Subcutaneous adipose tissue (tissue), 4 donors: ENCODE results near the gene SRRM5. TPM values are rescaled to one million over a fixed set of nuclear protein-coding genes. Genes with fewer than 3 reads are reported as not detected.

Source experiments
- CTCF ChIP-seq: fragments of 450-650 bp; IDR thresholded peaks from one replicate; pipeline ENCODE4 v1.5.1; 2016; ENCODE audit warnings: low read depth, mild to moderate bottlenecking, control low read depth, antibody characterized with exemption, moderate library complexity
- total RNA-seq, 4 donors: library from RNA; depleted of rRNA; stranded (reverse); fragments of >200 nt; gene quantifications; one replicate each; pipeline ENCODE4 v1.1.0, GENCODE V29; 2016

Gene SRRM5, protein sequence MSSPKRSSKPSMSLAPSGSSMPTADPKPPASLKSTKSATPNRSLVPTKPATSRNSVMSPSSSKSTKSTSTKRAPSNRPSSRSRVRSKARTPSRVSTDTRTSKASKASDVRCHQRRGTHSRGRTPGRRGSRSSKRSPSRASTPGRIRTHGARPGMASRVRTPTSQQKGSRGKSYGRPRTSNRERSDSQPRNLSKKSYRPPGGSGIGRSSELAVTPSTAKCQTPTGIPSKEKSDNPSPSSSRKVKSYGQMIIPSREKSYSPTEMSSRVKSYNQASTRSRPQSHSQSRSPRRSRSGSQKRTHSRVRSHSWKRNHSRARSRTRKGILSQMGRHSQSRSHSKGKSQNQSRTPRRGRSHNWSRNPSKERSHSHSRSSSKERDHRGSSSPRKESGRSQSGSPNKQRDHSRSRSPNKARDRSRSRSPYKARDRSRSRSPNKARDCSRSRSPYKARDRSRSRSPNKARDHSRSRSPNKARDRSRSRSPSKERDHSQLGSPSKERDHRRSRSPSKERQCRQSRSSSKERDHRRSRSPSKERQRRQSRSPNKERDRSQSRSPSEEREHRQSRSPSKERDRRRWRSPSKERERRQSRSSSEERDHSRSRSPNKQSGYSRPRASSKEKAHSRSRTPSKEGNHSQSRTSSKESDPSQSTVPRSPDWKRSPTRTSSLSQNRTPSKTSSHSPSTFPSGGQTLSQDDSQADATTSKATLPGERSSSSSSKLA
- under 1 TPM in 3 of 4 donors, not detected in 1; 0.33 to 0.66 (median 0.34) TPM for total RNA-seq

DNA sequence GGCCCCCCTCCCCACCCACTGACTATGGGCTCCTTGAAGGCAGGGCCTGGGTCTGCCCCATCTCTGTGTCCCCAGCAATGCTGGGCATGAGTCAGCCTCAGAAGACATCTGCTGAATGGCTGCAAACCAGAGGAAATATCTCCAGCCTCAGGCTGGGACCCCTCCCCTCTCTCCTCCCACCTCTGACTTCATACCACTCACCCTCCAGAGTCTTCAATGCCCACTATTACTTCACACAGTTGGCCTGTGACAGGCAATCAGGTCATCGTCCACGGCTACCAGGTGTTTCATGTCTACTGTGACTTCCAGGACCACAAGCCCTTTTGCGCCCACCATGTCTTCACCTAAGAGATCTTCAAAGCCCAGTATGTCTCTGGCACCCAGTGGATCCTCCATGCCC, at the start of gene SRRM5:
Gene SRRM5, plus strand, starts transcription at position 301 of the 400 bp plus-strand sequence. Its CDS starts 34 bp downstream, at position 335.
- TF ChIP-seq CTCF, result no peak

DNA sequence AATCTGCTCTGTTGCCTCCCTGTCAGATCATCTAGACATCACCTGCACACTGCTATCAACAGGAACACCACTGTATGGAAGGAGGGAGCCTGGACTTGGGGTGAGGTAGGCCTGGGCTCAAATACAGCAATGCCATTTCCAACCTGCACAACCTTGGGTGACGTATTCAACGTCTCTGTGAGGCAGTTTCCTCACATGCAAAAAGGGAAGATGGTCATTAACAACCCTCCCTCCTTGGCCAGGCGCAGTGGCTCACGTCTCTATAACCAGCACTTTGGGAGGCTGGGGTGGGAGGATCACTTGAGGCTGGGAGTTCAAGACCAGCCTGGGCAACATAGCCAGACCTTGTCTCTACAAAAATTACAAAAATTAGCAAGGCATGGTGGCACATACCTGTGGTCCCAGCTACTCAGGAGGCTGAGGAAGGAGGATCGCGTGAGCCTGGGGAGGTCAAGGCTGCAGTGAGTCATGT, 49.6 kb upstream of the SRRM5 start:
- TF ChIP-seq CTCF, result no peak

- TF ChIP-seq CTCF, result no peak
These were observed 49.1 kb upstream of the SRRM5 start for GRCh38 chr19:43562698-43563241.

GRCh38 chr19:43563816-43564457, 48.0 kb upstream of the SRRM5 start:
- no peak for TF ChIP-seq CTCF

GRCh38 chr19:43564800-43565199, 47.1 kb upstream of the SRRM5 start:
- no peak for TF ChIP-seq CTCF

DNA sequence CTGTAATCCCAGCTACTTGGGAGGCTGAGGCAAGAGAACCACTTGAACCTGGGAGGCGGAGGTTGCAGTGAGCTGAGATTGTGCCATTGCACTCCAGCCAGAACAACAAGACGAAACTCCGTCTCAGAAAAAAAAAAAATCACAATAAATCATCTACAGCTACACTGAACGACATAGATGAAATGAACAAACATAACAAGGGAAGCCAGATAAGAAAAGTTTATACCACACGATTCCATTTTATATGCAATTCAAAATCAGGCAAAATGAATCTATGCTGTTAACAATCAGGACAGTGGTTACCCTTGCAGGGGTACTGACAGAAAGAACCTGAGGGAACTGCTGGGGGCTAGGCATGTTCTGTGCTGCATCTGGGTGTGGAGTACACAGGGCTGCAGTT, 42.2 kb upstream of the SRRM5 start:
- TF ChIP-seq CTCF, result no peak
